HG03432 (cell line): ENCODE data around the gene C1RL.
"Not testable (repeated sequence)": the region's sequence is repeated elsewhere in the genome, so short reads cannot be mapped to it uniquely, and the experiment has no call there.

ENCODE experiments used
- ATAC-seq: cut with Tn5 transposase; IDR thresholded peaks from one replicate; pipeline ENCODE4 v1.9.1; 2021; ENCODE audit warnings: mild to moderate bottlenecking, moderate library complexity; ENCODE audit not compliant: unreplicated experiment

C1RL gene

GRCh38 chr12:7066596-7066995, 42.4 kb downstream of the C1RL start:
- no peak for ATAC-seq

DNA sequence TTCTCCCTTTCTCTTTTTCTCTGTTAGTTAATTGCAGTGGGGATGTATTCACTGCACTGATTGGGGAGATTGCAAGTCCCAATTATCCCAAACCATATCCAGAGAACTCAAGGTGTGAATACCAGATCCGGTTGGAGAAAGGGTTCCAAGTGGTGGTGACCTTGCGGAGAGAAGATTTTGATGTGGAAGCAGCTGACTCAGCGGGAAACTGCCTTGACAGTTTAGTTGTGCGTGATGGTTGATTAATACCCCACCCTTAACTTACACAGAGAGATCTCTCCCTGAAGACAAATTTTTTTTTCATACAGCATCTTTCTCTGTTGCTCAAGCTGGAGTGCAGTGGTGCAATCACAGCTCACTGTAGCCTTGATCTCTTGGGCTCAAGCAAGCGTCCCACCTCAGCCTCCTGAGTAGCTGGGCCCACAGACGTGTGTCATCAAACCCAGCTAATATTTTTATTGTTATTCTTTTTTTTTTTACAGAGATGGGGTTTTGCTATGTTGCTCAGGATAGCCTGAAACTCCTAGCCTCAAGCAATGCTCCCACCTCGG, 43.9 kb downstream of the C1RL start:
- no peak for ATAC-seq

GRCh38 chr12:7064516-7064915, 44.5 kb downstream of the C1RL start:
- ATAC-seq: no peak

DNA sequence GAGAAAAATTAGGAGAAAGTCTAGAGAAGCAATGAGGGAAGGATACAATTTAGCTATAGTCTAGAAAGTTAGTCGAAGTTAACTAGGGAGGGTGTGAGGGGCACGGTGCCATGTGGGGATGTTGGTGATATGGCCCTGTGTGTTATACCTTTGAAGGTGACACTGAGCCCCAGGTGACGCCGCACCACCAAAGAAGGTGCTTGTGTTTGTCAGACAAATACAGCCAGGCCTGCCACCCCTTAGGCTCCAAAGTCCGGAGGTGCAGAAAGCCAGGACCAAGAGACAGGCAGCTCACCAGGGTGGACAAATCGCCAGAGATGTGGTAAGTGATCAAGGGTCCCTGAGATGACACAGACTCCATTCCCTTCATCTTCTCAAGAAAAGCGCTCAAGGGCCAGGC, 47.4 kb downstream of the C1RL start:
- no peak for ATAC-seq

GRCh38 chr12:7061138-7061537, 47.9 kb downstream of the C1RL start:
- ATAC-seq: no peak

DNA sequence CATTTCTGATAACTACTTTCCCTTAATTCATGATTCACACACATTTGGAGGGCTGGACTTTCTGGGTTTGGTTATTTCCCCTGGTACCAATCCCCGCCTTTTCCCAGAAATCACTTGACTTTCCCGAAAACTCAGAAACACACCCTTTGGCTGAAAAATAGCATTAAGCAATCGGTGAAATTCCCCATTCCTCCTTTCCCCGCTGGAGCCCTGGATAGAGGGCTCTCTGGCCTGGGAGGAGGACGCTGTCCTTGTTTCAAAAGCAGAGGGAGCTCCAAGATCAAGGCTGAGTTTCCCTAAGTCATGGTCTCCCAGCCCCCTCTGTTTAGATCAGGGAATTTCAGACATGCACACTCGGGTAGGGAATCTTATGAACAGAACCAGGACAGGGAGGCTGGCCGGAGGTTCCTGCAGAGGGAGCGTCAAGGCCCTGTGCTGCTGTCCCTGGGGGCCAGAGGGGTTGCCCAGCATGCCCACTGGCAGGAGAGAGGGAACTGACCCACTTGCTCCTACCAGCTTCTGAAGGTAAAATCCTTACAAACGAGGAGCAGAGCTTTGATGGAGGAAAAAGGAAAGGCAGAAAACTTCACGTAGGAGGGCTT, 48.6 kb downstream of the C1RL start, which contains the start of gene C1S:
TSS of gene C1S (plus strand) at position 366 of the 602 bp plus-strand sequence. CDS start 1,195 bp downstream, outside the sequence.
- ATAC-seq: no peak

DNA sequence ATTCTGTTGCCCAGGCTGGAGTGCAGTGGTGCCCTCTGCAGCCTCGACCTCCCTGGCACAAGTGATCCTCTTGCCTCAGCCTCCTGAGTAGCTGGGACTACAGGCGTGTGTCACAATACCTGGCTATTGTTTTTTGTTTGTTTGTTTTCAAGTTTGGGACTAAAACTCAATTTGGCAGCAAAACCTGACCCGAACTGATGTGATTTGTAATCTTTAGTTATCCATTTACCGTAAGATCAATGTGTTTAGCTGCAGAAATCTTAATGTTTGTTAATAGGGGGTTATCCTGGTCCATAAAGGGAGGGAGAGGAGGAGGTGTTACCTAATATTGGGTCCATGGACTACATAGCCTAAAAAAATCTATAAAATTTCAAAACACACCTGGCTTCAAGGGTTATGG, 49.2 kb downstream of the C1RL start:
- ATAC-seq: no peak

GRCh38 chr12:7058850-7059395, 50.1 kb downstream of the C1RL start:
- no peak for ATAC-seq

DNA sequence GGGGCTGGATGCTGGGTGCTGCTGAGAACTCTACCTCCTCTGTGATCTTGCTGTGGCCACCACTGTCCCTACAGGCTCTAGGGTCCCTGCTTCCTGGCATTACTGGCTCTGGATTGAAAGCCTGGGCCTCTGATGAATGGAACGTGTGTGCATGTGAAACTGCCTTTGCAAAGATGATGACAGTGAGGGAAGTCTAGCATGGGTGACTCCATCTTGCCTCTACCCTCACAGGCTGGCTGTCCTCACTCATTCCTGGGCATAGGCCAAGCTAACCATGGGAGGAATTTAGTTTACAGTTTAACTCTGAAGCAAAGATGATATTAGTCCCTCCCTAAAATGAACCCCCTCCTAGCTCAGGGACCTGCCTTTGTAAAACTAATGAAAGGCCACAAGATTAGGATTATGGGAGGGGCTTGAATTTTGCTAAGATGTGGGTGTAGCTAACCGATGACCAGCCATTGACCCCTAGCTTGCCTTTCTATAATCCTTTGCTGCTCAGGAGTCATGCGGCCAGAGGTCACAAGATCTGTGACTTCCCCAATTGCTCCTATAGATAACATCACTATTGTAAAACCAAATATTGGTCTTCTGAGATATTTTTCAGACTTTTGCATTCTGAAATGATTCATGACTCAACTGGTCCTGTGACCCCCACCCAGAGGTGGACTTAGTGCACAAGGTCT, 50.7 kb downstream of the C1RL start:
- ATAC-seq: no peak

DNA sequence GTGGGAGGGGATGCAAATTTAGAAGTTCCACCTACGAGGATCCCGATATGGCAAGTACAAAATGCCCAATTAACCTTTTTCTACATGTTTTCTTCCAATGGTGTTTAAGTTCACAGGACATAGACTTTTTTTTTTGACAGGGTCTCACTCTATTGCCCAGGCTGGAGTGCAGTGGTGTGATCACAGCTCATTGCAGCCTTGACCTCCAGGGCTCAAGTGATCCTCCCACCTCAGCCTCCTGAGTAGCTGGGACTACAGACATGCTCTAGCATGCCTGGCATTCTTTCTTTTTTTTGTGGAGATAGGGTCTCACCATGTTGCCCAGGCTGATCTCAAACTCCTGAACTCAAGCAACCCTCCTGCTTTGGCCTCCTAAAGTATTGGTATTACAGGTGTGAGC, 53.3 kb downstream of the C1RL start:
- ATAC-seq: not testable (repeated sequence)

DNA sequence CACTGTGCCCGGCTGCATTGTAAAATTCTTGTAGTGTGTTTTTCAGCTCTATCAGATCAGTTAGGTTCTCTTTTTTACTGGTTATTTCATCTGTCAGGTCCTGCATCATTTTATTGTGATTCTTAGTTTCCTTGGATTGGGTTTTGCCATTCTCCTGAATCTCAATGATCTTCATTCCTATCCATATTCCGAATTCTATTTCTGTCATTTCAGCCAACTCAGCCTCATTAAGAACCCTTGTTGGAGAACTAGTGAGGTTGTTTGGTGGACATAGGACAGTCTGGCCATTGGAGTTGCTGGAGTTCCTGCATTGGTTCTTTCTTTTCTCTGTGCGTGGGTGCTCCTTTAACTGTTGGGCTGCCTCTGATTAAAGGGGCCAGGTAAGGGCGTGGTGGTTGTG, 54.1 kb downstream of the C1RL start:
- ATAC-seq: no peak

GRCh38 chr12:7049973-7050372, 59.0 kb downstream of the C1RL start:
- ATAC-seq: not testable (repeated sequence)

- ATAC-seq: not testable (repeated sequence)
Measured at GRCh38 chr12:7049445-7049951, 59.5 kb downstream of the C1RL start.

DNA sequence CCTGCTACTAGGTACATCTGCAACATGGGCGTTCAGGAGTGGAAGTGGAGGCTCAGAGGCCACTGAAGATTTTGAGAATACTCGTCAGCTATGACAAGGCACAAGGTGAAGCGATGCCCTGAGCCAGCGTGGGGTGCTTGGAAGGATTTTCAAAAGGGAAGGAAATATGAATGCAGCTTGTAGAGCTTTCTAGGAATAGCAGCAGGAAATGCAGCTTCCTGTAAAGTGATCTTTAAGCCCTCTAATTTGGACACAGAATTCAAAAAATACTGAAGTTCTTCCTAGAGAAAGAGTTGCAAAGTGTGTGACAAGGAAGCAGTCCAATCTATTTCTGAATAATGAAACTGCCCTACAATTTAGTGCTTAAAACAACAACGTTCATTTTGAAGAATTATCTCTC, 61.7 kb downstream of the C1RL start:
- no peak for ATAC-seq

DNA sequence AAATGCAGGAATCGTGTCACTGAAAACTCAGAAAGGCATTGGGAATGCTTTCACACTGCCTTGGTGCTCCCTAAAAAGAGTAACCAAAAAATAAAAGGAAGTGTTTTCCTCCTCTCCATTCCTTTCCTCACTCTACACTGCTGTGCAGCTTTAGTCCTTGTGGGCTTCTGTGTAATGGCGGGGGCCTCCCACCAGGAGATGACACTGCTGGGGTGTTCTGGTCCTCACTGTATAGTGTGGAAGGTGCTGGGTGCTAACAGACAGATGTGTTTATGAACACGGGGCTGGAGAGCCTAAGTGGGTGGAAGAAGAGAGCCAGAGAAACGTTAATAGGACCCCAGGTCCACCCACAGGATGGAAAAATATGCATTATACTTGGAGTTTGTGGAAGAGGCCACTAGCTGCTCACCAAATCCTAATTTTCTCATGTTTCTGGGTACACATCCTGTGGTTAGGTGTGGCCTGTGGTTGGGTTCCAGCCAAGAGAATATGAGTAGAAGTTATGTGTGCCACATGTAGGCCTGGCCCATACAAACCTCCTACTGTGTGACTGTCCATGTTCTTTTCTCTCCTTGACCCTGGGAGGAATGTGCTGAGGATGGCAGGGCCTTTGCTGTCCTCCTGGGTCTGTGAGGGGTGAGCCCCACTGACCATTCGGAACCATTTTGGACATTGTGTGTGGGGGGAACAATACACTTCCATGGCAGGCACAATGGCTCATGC, 62.5 kb downstream of the C1RL start:
- ATAC-seq: no peak

GRCh38 chr12:7045913-7046312, 63.1 kb downstream of the C1RL start:
- ATAC-seq: no peak
